Measurements from ENCODE around the gene EXOSC2.
"Not testable (repeated sequence)": the region's sequence is repeated elsewhere in the genome, so short reads cannot be mapped to it uniquely, and the experiment has no call there.

Gene EXOSC2

DNA sequence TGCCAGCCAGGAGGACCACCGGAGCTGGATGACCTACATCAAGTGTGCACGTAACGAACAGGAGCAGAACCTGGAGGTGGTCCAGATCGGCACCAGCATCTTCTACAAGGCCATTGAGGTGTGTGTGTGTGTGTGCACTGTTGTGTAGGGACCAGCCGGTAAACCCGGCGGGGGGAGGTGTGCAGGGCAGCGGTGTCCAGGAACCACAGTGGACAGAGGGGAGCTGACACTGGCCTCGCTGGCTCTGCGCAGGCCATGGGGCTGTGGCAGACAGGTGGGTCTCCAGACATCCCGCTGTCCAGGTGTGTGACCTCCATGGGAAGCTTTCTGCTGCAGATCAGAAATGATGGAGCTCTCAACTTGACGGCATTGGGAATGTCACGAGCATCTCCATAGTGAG lies 25.4 kb upstream of the EXOSC2 start:
- DNase-seq (ENCODE audit: low spot score), result no peak

- no peak for DNase-seq (ENCODE audit: low spot score)
Observed at GRCh38 chr9:130668659-130669058, 24.9 kb upstream of the EXOSC2 start.

DNA sequence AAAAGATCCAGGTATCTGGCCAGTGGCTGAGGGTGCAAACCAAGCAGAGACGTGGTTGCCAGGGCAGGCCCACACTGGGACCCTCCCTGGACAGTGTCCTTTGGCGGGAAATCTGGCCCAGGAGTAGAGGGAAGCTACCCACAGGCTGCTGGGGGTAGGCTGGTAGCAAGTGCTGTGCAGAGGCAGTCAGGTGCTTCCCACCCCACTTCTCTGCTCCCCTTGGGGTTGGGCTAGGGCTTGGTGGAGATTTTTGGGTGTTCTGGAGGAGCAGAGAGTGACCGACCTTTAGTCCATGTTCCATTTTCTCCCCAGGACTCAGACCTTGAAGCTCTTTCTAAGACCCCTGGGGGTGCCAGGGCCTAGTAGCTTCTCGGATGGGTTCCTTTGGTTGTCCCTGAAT lies 23.6 kb upstream of the EXOSC2 start:
- DNase-seq (ENCODE audit: low spot score), result no peak

- DNase-seq (ENCODE audit: low spot score), result no peak
Observed at GRCh38 chr9:130670644-130671043, 22.9 kb upstream of the EXOSC2 start.

DNA sequence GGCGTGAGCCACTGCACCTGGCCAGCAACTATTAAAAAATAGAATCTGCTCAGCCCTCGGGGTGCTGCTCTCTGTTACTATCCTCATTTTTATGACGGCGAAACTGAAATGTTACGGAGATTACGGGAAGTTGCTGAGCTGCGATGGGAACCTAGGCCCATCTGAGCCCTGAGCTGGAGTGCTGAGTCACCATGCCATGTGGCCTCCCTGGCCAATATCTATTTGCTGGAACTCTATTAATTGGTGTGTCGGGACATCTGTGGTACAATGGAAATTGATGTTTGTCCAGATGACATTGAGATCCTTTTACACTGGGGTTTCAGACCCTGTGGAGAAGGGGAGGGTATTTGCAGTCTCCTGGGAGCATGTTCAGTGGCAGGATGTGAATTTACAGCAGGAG lies 21.1 kb upstream of the EXOSC2 start:
- DNase-seq (ENCODE audit: low spot score), result no peak

DNA sequence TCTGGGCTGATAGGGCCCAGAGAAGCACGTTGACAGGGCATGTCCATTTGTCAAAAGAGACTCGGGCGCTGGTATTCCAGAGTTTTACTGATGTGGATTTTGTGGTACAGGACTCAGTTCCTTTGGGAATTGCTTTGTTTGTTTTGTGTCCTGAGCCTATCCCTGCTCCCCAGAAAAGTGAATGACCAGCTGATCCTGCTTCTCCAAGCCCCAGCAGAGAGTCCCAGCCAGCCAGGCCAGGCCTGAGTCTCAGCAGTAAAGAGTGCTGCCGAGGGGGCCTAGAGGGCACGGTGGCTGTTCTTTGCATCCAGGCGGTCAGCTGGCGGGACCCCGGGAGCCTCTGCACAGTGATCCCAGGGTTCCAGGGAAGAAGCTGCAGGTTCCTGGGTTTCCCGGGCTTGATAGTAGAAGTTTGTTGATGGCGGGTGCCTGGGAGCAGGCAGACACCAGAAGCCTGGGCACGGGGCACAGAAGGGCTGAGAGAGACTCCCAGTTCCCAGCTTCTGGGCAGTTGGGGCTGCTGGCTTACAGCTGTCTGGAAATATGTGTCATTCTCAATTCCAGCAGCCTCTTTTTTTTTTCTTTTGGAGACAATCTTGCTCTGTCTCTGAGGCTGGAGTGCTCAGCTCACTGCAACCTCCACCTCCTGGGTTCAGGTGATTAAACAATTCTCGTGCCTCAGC lies 20.5 kb upstream of the EXOSC2 start:
- no peak for DNase-seq (ENCODE audit: low spot score)

DNA sequence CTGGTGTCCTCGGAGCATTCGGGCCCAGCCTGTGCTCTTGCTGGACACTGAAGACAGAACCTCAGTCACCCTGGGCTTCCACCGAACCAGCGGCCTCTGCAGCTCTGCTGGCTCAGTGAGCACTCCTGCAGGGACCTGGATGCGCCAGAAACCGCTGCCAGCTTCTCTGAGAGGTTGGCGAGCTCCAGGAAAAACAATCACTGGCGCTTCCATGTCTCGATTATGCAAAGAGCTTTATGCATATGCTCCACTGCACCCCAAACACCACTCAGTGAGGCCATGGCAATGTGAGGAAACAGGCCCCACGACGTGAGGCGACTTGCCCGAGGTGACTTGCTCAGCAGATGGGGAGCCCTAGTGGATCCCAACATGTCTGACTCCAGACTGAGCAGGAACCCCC lies 18.2 kb upstream of the EXOSC2 start:
- no peak for DNase-seq (ENCODE audit: low spot score)

GRCh38 chr9:130677252-130677651 lies 16.3 kb upstream of the EXOSC2 start:
- no peak for DNase-seq (ENCODE audit: low spot score)

- DNase-seq (ENCODE audit: low spot score), result peak; percentile 64
Observed at GRCh38 chr9:130680836-130681768, 12.5 kb upstream of the EXOSC2 start.

DNA sequence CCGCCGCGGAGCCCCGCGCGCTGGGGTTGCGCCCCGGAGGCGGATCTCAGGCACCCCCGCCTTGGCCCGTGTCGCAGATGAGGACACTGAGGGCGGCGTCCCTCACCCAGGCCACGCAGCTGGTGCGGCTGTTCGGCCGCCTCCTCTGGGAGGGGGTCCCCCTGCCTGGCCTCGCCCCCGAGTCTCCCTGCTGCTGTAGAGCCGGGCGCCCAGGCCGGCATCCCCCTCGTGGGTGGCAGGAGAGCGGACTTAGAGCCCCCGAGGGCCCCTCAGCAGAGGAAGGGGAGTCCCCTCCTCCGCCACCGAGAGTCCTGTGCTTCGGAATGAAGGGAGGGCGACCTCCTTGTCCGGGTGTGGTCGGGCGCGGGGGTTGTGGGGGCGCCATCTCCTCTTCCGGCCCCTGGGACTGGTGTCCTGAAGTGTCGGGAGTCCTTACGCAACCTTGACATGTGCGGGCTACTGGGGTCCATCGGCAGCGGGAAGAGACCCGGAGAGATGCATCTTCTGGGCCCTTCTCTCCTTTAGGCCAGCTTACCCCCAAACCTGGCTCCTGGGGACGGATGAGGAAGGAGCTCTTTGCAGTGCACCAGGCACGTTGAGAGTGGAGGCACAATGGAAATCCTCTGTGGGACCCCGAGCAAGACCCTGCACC lies 11.7 kb upstream of the EXOSC2 start:
- DNase-seq (ENCODE audit: low spot score), result no peak

DNA sequence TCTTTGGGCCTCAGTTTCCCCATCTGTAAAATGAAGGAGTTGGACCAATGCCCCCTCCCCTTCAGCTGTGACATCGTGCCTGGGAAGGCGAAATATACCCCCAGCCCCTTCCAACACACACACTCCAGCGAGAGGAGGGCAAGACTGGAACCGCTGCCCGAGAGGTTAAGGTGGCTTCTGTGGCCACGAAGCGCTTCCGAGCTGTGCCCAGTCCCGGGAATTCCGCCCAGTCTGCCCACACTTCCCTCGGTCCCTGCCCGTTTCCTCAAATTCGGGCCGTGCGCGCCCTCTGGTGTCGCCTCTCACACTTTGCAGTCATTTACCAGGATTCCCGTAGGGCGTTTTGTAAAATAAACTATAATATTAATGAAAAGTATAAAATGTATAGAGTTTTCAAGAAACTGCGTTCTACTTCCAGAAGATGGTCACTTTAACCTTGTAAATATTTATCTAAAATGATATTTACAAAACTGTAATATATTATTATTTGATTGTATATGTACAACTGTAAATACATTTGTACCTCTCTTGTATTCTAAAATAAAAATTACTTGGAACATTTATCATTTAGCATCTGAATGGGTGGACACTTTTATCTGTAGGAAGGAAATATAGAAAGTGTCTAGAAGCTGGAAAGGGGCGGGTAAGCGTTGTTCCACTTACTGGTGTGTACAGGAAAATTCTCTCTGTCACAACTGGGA lies 11.0 kb upstream of the EXOSC2 start:
- peak; percentile 52 for DNase-seq (ENCODE audit: low spot score)

DNA sequence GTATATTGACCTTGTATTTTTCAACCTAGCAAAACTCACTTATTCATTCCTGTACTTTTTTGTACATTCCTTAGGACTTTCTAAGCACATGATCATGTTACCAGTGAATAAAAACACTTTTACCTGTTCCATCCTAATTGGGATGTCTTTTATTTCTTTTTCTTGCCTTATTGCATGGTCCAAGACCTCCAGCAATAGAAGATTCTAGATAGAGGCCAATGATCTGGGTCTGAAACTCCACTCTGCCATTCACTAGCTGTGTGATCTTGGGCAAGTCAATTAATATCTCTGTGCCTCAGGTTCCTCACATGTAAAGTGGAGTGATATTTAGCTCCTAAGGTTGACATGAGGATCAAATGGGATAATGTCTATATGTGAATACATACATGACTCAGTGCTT lies 8.5 kb upstream of the EXOSC2 start:
- no peak for DNase-seq (ENCODE audit: low spot score)

DNA sequence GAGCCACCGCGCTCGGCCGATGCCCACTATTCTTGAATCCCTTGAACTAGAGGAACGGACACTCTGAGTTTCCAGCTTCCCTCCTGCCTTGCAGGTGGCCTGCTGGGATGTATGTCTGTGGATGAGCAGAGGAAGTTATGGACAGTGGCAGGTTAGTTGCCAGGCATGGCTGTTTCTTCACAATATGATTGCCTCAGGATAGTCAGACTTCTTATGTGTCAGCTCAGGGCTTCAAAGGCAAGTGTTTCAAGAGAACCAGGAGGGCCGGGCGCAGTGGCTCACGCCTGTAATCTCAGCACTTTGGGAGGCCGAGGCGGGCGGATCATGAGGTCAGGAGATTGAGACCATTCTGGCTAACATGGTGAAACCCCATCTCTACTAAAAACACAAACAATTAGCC lies 7.6 kb upstream of the EXOSC2 start:
- not testable (repeated sequence) for DNase-seq (ENCODE audit: low spot score)

- DNase-seq (ENCODE audit: low spot score), result no peak
Observed at GRCh38 chr9:130687615-130688014, 6.0 kb upstream of the EXOSC2 start.

- no peak for DNase-seq (ENCODE audit: low spot score)
Observed at GRCh38 chr9:130688072-130688471, 5.5 kb upstream of the EXOSC2 start.

DNA sequence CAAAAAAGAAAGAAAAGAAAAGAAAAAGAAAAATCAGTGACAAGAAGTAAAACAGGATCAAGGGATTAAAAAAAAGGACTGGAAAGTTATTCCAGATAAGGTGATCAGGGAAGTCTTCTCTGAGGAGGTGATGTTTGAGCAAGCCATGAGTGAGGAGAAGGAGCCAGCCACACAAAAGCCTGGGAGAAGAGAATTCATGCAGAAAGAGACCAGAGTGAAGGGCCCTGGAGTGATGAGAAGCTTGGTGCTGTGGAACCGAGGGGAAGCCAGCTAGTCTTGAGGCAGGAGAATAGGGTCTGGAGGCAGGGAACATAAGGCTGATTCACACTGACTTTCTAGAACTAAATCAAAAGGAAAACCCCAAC lies 4.0 kb upstream of the EXOSC2 start:
- DNase-seq (ENCODE audit: low spot score), result no peak

DNA sequence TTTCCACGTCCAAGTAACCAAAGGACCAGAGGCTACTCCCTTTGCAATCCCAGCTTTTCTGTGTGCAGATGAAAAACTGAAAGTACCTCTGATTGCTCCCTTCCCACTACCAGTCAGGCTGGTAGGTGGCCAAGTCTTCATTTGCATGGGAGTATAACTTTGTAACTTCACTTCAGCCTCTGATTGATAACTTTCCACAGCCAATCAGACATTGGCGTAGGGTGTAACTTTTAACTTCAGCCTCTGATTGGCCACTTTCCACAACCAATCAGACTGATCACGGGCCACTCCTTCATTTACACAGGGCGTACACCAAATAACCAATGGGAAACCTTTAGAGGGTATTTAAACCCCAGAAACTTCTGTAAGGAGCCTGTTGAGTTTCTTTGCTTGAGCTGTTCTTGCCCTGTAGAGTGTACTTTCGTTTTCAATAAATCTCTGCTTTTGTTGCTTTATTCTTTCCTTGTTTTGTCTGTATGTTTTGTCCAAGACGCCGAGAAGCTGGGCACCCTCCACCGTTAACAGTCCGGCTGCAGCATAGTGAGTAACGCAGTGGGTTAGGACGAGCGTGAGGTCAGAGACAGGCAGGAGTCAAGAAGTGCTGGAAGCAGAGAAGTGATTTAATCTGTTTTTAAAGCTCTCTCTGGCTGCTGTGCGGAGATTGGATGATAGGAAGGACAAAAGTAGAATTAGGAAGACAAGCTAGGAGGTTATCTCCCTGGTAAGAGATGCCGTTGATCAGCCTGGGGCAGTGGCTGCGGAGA lies 3.5 kb upstream of the EXOSC2 start:
- no peak for DNase-seq (ENCODE audit: low spot score)

DNA sequence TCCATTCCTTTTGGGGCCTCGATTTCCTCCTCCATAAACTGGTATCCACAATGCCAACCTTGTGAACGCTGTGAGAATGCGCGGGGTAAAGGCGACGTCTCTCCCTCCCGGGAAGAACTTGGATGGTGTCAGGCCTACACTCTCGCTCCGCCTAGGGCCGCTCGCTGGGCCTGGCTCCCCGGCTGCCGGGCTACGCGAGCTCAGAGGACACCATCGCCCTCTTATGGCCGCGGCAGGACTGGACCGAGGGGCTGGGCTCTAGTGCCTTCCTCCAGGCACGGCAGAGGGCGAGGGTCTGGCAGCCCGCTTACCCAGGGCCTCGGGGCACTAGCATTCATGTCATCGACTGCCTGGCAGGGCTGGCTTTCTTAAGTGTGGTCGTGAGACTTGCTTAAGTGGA lies 1.3 kb upstream of the EXOSC2 start:
- no peak for DNase-seq (ENCODE audit: low spot score)

DNA sequence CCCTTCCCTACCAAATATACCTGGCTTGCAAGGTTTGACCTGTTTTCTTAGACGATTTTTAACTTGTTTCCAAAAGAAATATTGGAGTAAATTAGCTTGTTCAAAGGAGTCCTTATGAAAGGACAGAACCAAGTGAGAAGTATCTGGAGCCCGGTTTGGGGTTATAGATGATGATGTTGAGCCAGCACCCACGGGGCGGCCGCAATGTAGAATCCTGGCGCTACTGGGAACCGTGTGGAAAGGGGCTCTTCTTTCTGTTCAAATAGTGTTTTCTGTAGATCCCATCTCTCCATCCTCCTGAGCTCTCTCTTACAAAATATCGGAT lies 517 bp upstream of the EXOSC2 start:
- DNase-seq (ENCODE audit: low spot score), result no peak

DNA sequence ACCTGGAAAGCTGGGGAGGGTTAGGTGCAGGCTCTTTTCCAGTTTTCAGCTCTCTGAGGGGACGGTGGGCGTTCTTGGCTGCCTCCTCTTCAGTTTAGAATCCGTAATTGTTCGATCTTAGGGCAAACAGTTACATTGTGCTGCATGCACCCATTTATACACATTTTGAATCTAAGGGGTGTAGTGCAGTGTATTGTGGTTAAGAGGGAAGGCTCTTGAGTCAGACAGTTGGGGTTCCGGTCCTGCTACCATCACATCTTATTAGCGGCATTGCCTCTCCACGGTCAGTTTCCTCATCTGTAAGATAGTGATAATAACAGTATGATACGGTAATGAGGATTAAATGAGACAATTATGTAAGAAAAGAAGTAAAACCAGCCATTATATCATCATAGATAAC lies 625 bp downstream of the EXOSC2 start:
- peak; percentile 39 for DNase-seq (ENCODE audit: low spot score)

DNA sequence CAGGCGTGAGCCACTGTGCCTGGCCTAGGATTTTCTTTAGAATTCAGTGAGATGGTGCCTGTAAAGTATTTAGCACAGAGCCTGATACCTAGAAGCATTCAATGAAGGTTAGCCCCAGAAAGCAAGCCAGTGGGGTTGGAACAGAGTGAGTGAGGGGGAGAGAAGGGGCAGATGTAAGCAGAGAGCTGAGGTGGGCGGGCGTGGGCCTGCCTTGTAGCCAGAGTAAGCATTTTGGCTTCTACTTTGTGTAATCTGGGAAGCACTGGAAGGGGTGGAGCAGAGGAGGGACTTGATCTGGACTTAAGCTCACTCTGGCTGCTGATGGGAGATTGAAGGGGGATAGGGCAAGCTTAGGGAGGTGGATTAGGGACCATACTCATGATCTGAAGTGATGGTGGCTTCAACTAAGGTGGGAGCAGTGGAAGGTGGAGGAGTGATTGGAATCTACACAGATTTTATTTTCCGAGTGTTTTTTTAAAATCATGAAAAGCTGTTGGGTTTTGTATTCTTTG lies 2.6 kb downstream of the EXOSC2 start:
- DNase-seq (ENCODE audit: low spot score), result no peak

GRCh38 chr9:130696996-130697395 lies 3.4 kb downstream of the EXOSC2 start:
- DNase-seq (ENCODE audit: low spot score), result no peak

All from activated CD4-positive, alpha-beta T cell treated with anti-CD3 and anti-CD28 coated beads, Interleukin-2, Interleukin-4, amounts not matched to agents 100 ng/mL and 50 ng/mL, durations not matched to agents 16 hours and 8 hours (primary cell).